Measurements from ENCODE around the gene PDCD4. TPM values are rescaled to one million over a fixed set of nuclear protein-coding genes. Genes with fewer than 3 reads are reported as not detected.

PDCD4 gene
- polyA plus RNA-seq, 3 donors: 195 to 273 (median 227) TPM

DNA sequence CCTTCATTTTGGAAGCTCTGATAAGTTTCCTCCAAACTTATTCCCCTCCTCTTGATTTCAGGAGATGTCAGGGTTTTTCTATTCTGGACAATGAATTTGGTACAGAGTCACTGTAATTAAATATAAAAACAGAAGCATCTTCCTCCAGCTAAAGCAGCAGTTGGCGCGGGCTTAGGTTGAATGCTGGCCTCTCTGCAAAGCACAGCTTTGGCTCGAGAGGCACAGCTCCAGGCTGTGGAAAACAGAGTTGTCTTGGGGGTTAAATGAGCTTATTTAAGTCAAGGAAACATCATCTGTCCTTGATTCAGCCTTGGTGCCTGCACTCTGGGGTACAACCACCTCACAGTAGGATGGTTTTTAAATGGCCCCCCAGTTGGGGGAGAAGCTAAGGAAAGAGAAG is 35.0 kb upstream of the PDCD4 start:
- no peak for DNase-seq (ENCODE audit: extremely low read depth in 1 of 11, low read depth in 9 of 11, low spot score in 4 of 11)

DNA sequence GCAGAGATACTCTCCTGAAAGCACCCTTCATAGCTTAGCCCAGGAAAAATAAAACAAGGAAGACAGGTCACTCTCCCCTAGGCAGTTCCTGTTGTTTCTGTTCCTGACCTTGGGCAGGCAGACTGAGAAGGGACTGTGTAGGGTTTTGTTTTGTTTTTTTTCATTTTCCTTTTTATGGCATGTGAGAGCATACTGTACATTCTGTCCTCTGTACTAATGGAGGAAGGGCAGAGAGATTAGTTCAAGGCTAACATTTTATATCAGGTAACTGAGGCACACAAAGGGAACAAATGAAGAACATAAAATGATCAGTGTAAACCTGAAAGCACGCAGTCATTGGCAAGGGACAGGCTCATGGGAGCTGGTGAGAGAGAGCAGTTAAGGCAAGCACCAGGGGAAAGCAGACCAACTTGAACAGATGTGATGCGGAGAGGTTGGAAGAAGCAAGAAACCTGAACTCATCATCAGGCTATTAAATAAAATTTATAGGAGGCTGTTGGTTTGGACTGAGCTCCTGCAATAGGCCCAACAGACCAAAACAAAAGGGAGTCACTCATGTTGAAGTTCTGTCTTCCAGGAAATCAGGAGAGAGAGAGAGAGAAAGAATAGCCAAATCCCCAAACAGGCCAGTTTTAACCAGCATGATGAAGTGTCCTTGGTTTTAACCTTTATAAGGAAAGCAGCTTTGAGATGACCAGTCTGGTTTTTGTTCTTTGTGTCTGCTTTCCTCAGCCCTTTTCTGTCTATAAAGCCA is 34.1 kb upstream of the PDCD4 start:
- peak in 2 of 11 donors; percentile 35 to 48 for DNase-seq (ENCODE audit: extremely low read depth in 1 of 11, low read depth in 9 of 11, low spot score in 4 of 11)

DNA sequence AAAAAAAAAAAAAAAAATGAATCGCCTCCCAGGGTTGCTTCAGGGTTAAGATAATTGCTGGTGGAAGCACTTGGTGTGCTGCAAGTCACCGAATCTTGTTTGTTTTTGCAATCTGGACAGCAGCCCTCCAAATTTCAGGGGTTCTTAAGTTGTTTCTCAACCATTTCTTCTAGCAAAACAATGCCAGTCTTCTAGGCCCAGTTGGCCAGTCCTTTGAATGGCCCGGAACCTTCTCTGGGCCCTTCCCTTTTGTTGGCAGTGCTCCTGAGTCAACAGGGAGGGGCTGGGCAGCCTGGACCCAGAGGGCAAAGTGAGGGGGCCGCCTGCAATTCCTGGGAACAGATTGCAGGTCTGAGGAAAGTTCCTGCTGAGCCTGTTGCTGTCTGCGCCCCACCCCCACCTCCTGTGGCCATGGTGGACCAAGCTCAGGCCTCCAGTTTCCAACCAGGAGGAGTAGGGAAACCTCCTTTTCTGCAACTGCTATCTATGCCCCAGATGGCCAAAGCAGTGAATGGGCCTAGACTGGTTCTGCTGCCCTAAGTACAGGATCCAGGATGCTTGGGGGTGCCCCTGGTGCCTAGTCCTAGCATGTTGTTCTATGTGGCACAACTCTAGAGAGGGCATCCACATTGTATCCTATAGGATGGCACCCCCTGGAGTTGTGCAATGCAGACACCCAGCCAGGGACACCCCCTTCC is 31.4 kb upstream of the PDCD4 start:
- DNase-seq (ENCODE audit: extremely low read depth in 1 of 11, low read depth in 9 of 11, low spot score in 4 of 11): no peak

DNA sequence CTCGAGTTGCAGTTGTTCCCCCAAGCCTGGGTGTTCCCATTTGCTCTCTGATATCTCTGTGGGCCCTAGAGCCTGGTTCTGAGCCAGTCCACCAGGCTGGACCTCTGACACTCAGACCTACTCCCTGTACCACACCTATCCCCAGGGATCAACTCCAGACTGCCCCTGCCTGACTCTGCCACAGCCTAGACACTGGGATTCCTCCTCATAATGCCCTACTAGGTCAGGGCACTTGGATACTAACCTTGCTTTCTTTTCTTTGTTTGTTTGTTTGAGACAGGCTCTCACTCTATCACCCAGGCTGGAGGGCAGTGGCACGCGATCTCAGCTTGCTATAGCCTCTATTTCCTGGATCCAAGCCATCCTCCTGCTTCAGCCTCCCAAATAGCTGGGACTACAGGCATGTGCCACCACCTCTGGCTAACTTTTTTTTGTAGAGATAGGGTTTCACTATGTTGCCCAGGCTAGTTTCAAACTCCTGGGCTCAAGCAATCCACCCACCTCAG is 30.8 kb upstream of the PDCD4 start:
- DNase-seq (ENCODE audit: extremely low read depth in 1 of 11, low read depth in 9 of 11, low spot score in 4 of 11): no peak

DNA sequence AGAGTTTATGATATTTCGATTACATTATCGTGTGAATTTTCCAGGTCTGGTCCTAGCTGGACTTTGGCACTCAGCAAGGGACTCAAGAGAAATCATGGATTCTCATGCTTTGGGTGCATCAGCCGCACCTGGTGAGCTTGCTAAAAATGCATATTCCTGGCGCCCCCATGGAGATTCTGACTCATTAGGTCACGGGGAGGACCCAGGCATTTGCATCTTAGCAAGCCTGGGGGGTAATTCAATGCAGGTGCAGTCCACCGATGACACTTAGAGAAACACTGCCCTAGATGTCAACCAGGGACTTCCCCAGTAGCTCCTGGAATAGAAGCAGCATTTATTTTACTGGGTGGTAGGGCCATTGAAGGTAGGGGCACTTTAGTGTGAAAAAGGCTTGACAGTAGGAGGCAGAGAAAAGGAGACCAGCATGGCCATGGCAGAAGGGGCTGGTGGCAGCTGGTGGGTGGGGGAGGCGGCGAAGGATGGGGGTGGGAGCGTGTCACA is 29.9 kb upstream of the PDCD4 start:
- DNase-seq (ENCODE audit: extremely low read depth in 1 of 11, low read depth in 9 of 11, low spot score in 4 of 11): no peak

DNA sequence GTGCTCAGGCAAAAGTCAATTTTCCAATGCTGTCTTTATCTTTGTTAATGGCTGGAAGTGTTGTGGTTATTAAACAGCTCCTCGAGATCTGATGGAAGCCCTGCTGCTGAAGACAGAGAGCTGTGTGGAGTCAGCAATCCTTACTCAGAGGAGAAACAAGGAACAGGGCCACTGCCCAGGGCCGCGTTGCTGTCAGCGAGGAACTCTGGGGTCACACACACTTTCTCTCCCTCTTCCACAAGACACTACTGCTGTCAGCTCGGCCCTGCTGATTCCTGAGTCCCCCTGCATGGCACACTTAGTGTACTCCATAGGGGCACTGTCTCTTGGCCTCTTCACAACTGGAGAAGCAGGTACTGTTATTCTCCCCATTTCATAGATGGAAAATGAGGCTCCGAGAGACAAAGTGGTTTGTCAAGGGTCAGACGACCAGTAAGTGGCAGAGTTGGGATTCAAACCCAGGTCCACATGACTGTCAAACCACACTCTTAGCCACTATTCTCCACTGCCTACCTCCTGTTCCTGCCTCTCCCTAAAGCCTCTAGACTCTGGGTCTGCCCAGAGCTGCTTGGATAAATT is 29.3 kb upstream of the PDCD4 start:
- no peak for DNase-seq (ENCODE audit: extremely low read depth in 1 of 11, low read depth in 9 of 11, low spot score in 4 of 11)

DNA sequence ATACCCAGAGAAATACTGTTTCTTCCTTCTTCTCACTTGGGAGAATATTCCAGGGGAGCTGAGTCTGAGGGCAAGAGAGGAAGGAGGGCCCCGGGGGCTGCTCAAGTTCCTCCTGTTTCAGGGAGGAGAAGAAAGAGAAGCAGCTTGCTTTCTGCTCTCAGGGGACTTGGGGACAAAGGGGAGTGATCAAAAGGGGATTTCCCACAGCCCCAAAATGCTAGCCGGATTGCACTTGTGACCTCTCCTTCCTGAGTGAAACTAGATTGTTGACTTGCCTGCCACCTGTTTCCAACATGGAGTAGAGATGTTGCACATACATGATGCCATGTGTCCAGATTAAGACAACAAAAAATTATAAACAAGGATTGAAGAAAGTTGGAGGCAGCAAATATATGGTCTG is 28.7 kb upstream of the PDCD4 start:
- DNase-seq (ENCODE audit: extremely low read depth in 1 of 11, low read depth in 9 of 11, low spot score in 4 of 11): no peak

DNA sequence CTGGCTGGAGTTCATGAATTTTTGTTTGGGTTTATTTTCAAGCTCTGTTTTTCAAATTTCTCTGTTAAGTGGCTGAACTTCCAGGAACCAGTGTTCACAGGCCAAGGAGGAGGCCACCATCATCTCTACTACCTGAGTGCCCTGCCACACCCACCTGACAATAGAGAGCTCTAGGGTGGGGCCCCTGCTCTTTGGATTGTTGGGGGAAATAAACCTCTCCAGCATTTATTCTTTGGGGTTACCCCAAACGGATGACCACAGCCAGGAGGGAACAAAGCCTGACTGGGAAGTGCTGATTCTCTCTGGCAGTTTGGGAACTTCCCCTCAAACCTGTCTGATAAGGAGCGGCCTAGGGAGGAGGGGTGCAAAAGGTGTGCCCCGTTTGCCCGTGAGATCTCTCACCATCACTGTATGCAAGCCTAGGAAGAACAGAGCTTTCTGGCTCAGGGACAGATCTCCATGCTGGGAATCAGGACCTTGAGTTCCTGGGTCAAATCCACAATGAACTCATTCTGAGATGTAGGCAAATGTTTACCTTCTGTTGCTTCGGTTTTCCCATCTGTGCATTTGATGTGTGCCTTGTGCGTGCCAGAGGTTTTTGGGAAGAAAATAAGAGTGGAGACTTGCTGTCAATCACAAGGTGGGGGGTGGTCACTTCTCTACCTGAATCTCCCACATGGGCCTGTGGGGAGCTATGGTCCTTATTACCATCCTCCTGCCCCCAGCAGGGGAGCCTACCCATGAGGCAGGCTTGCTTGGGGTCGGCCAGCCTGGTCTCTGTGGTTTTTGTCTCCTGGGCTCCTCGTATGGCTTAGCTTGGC is 27.7 kb upstream of the PDCD4 start:
- DNase-seq (ENCODE audit: extremely low read depth in 1 of 11, low read depth in 9 of 11, low spot score in 4 of 11): no peak

DNA sequence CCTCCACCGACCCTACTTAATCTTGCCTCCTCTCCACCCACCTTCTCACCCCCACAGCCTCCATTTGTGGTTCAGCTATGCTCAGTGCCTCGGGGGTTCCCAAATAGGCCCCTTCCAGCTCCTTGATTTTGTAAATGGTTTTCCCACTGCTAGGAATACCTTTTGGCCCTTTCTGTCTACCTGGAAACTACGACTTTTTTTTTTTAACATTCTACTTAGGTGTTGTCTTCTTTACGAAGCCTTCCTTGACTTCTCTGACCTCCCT is 27.2 kb upstream of the PDCD4 start:
- no peak for DNase-seq (ENCODE audit: extremely low read depth in 1 of 11, low read depth in 9 of 11, low spot score in 4 of 11)

DNA sequence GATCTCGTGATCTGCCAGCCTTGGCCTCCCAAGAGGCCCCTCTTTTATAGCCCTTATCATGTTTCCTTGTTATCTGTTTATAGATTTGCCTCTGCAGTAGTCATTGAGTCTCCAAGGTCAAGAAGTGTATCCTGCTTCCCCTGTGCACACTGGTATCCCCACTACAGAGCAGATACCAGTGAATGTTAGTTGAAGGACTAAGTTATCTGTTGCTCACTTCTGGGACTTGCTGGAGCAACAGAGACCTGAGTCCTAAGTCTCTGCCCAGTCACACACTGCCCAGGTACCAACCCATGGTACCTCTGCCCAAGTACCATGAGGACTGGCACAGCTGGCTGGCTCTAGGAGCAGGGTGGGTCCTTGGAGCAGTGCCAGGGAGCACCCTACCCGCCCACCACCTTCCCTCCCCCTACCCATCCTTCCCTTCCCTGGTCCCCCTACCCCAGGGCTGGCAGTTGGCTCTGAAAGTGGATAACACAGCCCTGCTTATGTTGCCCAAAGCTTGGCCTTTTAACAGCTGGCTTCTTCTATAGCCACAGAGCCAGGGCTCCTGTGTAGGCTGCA is 26.5 kb upstream of the PDCD4 start:
- DNase-seq (ENCODE audit: extremely low read depth in 1 of 11, low read depth in 9 of 11, low spot score in 4 of 11): no peak

DNA sequence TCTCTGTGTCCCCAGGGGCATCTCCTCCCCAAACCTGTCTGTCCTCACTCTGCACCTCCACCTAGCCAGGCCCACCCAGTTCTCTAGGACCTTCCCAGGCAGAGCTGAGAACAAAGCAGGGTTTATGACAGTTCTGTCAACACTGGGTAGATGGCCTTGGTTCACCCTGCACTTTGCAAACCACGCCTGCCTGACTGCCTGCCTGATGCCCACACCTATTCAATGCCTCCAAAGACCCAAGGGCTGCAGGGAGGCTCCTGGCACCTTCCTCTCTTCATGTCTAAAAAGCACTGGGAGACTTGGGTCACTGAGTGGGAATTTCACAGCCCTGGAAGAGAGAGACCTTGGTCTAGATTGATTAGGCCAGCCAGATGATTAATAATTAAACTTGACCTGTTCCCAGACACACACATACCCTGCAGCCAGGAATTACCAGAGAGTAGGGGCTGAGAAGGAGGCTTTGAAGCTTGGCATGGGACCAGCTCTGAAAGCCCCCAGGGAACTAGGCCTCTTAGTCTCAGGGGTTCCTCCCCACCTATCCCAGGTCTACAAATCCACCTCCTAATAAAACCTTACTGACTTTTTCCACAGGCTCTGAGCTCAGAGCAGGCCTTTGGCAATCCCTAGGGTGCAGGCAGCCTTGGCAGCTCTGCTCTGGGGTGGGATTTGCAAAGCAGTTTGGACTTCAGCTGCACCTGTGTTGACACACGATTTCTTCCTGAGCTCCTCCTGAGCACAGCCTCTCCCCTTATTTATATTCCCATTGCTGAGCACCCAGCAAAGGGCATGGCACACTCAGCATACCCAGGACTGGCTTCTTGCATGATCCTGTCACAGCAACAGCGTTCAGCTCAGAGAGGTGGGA is 25.7 kb upstream of the PDCD4 start:
- DNase-seq (ENCODE audit: extremely low read depth in 1 of 11, low read depth in 9 of 11, low spot score in 4 of 11): no peak

DNA sequence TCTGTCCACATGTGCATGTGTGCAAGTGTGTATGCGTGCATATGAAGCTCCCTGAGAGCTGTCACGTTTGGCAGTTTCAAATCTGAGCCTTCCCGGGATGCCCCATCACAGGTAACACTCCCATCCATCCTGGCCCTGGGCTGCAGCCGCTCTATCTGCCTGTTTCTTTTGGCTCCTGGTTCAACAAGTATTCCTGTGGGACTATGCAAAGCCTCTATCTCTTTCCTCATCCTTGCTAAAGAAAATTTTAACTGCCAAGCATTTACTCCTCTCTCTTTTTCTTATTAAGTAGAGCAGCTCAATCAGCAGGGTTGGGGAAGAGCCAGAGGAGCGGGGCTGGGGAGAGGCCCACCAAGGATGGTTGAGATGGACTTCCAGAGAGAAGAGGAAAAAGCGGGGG is 24.4 kb upstream of the PDCD4 start:
- no peak for DNase-seq (ENCODE audit: extremely low read depth in 1 of 11, low read depth in 9 of 11, low spot score in 4 of 11)

DNA sequence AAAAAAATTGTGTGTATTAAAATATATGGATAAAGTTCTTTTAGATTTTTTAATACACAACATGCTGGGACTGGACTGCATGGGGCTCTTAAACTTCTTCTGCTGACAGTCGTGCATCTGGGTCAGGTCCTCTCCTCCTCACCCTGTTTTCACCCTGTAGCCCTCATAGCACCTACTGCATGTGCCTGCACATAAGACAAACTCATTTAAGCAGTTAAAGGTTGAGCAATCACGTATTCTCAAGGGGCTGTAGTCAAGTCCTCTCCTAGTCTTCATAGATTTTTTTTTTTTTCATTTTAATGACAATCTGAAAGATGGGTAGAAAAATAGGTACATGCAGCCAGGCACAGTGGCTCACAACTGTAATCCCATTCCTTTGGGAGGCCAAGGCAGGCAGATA is 23.6 kb upstream of the PDCD4 start:
- DNase-seq (ENCODE audit: extremely low read depth in 1 of 11, low read depth in 9 of 11, low spot score in 4 of 11): no peak

DNA sequence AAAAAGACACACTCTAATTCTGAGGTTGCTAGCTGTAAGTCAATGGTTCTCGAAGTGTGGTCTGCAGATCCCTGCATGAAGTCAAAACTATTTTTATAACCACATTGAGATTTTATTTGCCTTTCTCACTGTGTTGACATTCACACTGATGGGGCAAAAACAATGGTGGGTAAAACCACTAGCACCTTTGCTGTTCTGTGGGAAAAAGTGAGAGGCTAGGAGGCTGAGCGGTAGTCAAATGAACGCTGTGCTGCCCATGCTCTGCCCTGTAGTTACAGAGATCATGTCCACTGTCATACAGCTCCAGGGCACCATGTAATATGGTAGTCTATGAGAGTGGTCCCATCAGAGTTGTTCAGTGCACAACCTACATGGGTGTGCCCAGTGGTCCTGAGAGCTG is 21.6 kb upstream of the PDCD4 start:
- no peak for DNase-seq (ENCODE audit: extremely low read depth in 1 of 11, low read depth in 9 of 11, low spot score in 4 of 11)

DNA sequence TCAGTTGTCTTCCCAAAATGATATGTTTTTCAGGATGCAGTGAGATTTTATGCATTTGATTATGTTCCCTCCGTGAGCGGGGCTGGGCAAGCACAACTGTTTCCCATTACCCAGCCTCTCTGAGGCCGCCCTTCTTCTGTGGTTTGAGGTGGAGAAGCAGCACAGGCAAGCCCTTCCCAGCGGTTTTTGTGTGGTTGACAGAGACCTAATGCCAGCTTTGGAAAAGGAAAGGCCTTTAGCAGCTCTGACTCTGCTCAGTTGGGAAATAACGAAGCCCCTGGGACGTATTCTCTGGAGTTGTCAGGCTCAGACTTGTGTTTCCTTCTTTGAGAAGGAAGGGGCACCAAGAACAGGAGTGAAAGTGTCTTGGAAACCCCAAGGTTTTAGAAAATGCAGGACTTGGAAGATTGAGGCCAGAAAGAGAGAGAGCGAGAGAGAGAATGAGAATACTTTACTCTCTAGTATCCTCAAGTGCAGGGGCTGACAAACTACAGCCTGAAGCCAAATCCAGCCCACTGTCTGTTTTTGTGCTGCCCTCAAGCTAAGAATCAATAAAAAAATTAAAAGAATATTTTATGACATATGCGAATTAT is 20.6 kb upstream of the PDCD4 start:
- DNase-seq (ENCODE audit: extremely low read depth in 1 of 11, low read depth in 9 of 11, low spot score in 4 of 11): no peak

DNA sequence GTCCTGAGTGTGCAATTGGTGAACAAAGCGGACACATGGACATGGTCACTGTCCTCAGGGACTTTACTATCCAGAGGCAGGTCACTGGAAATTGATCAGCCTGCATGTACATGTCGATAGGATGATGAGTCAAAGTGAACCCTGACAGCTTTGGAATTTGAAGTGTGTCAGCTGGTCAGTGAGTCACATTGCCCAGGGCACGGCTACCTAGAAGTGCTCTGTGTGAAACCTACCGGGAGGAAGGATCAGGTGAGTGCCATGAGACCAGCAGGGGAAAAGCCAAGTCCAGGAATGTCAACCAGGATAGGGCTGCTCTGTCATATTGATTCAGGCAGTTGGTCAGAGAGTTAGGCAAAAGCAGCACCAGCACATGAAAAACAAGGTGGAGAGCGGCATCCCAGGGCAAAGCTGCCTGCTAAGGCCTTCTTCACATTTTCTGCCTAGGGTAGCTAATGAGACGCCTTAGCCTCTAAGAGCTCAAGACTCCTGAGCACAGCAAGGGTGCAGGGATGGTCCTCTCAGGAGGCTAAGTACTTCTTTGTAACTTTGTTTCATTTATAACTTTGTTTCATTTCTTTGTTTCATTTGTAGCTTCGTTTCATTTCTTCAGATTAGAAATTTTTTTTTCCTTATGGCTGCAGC is 19.4 kb upstream of the PDCD4 start:
- DNase-seq (ENCODE audit: extremely low read depth in 1 of 11, low read depth in 9 of 11, low spot score in 4 of 11): no peak

DNA sequence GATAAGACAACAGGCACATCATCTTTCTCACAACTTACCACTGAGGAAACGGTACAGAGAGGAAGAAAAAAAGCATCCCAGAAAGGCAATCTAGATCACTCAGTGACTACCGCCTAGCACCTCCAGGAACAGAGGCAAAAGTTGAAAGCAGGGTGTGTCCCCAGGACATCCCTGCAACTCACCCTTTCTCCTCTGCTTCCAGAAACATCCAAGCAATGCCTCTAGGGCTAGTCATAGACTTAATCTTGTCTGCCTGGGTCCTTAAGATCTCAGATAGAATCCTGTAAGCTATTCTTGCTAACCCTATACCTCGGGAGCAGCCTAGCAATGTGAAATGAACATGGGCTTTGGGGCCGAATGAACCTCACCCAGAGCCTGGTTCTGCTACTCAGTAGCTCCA is 18.8 kb upstream of the PDCD4 start:
- no peak for DNase-seq (ENCODE audit: extremely low read depth in 1 of 11, low read depth in 9 of 11, low spot score in 4 of 11)

Data from renal cortex interstitium (tissue), 11 donors.